Natural killer cell treated with Interleukin-12 subunit alpha and Interleukin-12 subunit beta and Interleukin-15 and Interleukin-18, amount 100 ng/mL, for 72 hours (primary cell): ENCODE measurements around the gene TXNDC2. TPM values are rescaled to one million over a fixed set of nuclear protein-coding genes. Genes with fewer than 3 reads are reported as not detected.
"Not testable (repeated sequence)": the region's sequence is repeated elsewhere in the genome, so short reads cannot be mapped to it uniquely, and the experiment has no call there.

Source experiments
- ATAC-seq, 2 donors: fragments of 150-1000 bp; cut with Tn5 transposase in 1 of 2; sonication (Bioruptor Pico), chemical (Tn5 transposase) in 1 of 2; 2 replicates each; pipeline ENCODE4 v1.10.0; 2021
- DNase-seq: peaks from one replicate; pipeline ENCODE4 v3.0.0; 2022; ENCODE audit warnings: low spot score
- H3K27ac Mint-ChIP-seq, 2 donors: 1 replicate in 1 of 2; 2 replicates in 1 of 2; pipeline ENCODE4 v1.8.0; 2022; ENCODE audit warnings: mixed read lengths in 2 of 2, mild to moderate bottlenecking in 1 of 2, moderate library complexity in 1 of 2
- H3K27me3 Mint-ChIP-seq, 2 donors: 1 replicate in 1 of 2; 2 replicates in 1 of 2; pipeline ENCODE4 v1.8.0; 2022; ENCODE audit warnings: mixed read lengths in 2 of 2
- H3K36me3 Mint-ChIP-seq: one replicate; pipeline ENCODE4 v1.8.0; 2022; ENCODE audit warnings: mixed read lengths
- H3K4me1 Mint-ChIP-seq, 2 donors: 1 replicate in 1 of 2; 2 replicates in 1 of 2; pipeline ENCODE4 v1.8.0; 2022; ENCODE audit warnings: low read depth in 2 of 2, mixed read lengths in 2 of 2, mild to moderate bottlenecking in 1 of 2
- H3K4me3 Mint-ChIP-seq: one replicate; pipeline ENCODE4 v1.8.0; 2022; ENCODE audit warnings: mixed read lengths
- H3K9me3 Mint-ChIP-seq: 2 replicates; pipeline ENCODE4 v1.8.0; 2022; ENCODE audit warnings: mixed read lengths
- total RNA-seq, 2 donors: library from RNA; stranded (reverse); gene quantifications; one replicate each; pipeline ENCODE4 v1.2.3, GENCODE V29; 2022

Gene TXNDC2
- total RNA-seq, 2 donors from 2014 or later: not detected

GRCh38 chr18:9884090-9884489 is 1.7 kb upstream of the TXNDC2 start:
- ATAC-seq (no peak), DNase-seq (no peak)
- H3K9me3 Mint-ChIP-seq: no peaks in the 10 kb centered on the region
- no peak overlapping the region for H3K27ac Mint-ChIP-seq
- no peaks in the 10 kb centered on the region for H3K36me3 Mint-ChIP-seq
- peaks cover 2 to 7% of the 10 kb centered on the region in 2 donors for H3K27me3 Mint-ChIP-seq
- no peak overlapping the region for H3K4me3 Mint-ChIP-seq
- H3K4me1 Mint-ChIP-seq: no peaks in the 10 kb centered on the region

GRCh38 chr18:9884532-9885140 is 1.1 kb upstream of the TXNDC2 start:
- DNase-seq (no peak), ATAC-seq (no peak)
- H3K27ac Mint-ChIP-seq: no peak overlapping the region
- peaks cover 2 to 7% of the 10 kb centered on the region in 2 donors for H3K27me3 Mint-ChIP-seq
- H3K4me1 Mint-ChIP-seq: no peaks in the 10 kb centered on the region
- H3K9me3 Mint-ChIP-seq: no peaks in the 10 kb centered on the region
- H3K36me3 Mint-ChIP-seq: no peaks in the 10 kb centered on the region
- no peak overlapping the region for H3K4me3 Mint-ChIP-seq

GRCh38 chr18:9886005-9886348 is 204 bp downstream of the TXNDC2 start:
- no peaks in the 10 kb centered on the region for H3K36me3 Mint-ChIP-seq
- DNase-seq (no peak), ATAC-seq (no peak)
- H3K4me1 Mint-ChIP-seq: no peaks in the 10 kb centered on the region
- no peaks in the 10 kb centered on the region for H3K9me3 Mint-ChIP-seq
- H3K27me3 Mint-ChIP-seq: peaks cover 2 to 7% of the 10 kb centered on the region in 2 donors
- H3K4me3 Mint-ChIP-seq: no peak overlapping the region
- no peak overlapping the region for H3K27ac Mint-ChIP-seq

- DNase-seq: no peak
- peaks cover 2 to 7% of the 10 kb centered on the region in 2 donors for H3K27me3 Mint-ChIP-seq
- ATAC-seq: no peak
- H3K4me1 Mint-ChIP-seq: no peaks in the 10 kb centered on the region
- H3K27ac Mint-ChIP-seq: no peak overlapping the region
- H3K36me3 Mint-ChIP-seq: no peaks in the 10 kb centered on the region
- no peaks in the 10 kb centered on the region for H3K9me3 Mint-ChIP-seq
- no peak overlapping the region for H3K4me3 Mint-ChIP-seq
These were observed 2.2 kb downstream of the TXNDC2 start for GRCh38 chr18:9887992-9888391.

DNA sequence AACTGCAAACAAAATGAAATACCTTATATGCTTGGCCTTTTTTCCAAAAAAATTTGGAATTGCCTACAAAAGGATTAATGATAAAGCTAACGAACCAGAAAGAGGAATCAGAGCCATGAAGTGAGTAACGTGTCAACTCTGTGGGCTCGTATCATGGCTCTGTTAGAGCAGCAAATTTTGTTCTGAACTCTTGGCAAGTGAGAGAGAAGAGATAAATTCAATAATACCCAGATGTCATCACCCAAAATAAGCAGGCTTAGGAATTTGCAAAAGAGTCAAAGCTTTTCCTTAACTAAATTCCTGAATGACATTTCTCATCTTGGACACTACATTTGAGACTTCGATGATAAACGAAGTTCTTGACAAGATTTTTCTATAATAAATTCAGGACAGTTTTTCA is 4.4 kb downstream of the TXNDC2 start:
- no peak for ATAC-seq
- peaks cover 0 to 4% of the 10 kb centered on the region in 2 donors for H3K4me1 Mint-ChIP-seq
- no peak overlapping the region for H3K4me3 Mint-ChIP-seq
- H3K36me3 Mint-ChIP-seq: no peaks in the 10 kb centered on the region
- no peak for DNase-seq
- no peaks in the 10 kb centered on the region for H3K9me3 Mint-ChIP-seq
- H3K27ac Mint-ChIP-seq: no peak overlapping the region
- peaks cover 1 to 7% of the 10 kb centered on the region in 2 donors for H3K27me3 Mint-ChIP-seq

GRCh38 chr18:9890957-9891356 is 5.2 kb downstream of the TXNDC2 start:
- ATAC-seq (no peak), DNase-seq (no peak)
- Mint-ChIP-seq H3K9me3 (no peaks in the 10 kb centered on the region), H3K4me1 (peaks cover 0 to 4% of the 10 kb centered on the region in 2 donors), H3K4me3 (no peak overlapping the region), H3K27ac (no peak overlapping the region), H3K36me3 (no peaks in the 10 kb centered on the region), H3K27me3 (peaks cover 0 to 4% of the 10 kb centered on the region in 2 donors)

GRCh38 chr18:9891515-9891914 is 5.7 kb downstream of the TXNDC2 start:
- not testable (repeated sequence) for H3K27ac Mint-ChIP-seq, H3K27me3 Mint-ChIP-seq, DNase-seq, H3K9me3 Mint-ChIP-seq, H3K36me3 Mint-ChIP-seq, H3K4me3 Mint-ChIP-seq, H3K4me1 Mint-ChIP-seq, ATAC-seq

DNA sequence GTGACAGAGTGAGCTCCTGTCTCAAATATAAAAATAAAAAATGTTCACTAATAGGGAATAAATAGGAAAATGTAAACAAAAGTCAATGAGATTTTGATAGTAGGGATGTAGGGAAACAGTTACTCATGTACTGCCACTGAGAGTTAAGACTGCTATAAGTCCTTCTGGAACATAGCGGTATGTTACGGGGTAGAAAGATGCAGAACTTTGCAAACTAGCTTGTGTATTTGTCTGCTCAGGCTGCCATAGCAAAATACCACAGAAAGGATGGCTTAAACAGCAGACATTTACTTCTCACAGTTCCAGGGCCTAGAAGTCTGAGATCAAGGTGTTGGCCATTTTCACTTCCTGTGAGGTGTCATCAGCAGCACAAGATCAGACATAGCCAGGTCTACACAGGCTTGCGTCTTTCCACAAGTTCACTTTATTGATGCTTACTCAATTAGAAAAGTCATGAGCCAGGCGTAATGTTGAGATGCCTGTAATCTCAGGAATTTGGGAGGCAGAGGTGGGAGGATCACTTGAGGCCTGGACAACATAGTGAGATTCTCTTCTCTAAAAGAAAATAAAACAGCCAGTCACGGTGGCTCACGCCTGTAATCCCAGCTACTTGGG is 8.8 kb downstream of the TXNDC2 start:
- Mint-ChIP-seq H3K27ac (no peak overlapping the region), H3K9me3 (no peaks in the 10 kb centered on the region), H3K4me3 (no peak overlapping the region), H3K36me3 (no peaks in the 10 kb centered on the region), H3K27me3 (peaks cover 0 to 7% of the 10 kb centered on the region in 2 donors), H3K4me1 (peaks cover 0 to 4% of the 10 kb centered on the region in 2 donors)
- ATAC-seq (no peak), DNase-seq (no peak)

DNA sequence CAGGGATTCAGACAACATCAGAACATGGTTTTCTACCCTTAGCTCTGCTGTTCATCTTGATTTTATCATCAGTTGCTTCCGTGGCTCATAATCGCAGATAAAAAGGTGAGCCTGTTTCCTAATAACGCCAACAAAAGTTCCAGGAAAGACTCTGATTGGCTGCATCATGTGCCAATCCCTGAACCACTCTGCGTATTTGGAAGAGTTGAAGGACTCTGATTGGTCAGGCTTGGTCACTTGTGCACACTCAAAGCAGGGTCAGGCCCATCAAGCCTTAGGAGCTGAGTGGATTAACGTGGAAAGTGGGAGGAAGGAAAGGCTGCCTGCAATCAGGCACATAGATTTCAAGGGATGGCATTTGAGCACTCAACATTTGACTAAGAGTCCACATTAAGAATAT is 11.4 kb downstream of the TXNDC2 start:
- H3K4me1 Mint-ChIP-seq: peaks cover 0 to 6% of the 10 kb centered on the region in 2 donors
- DNase-seq (no peak), ATAC-seq (no peak)
- H3K27ac Mint-ChIP-seq: no peak overlapping the region
- H3K27me3 Mint-ChIP-seq: peaks cover 0 to 7% of the 10 kb centered on the region in 2 donors
- H3K9me3 Mint-ChIP-seq: no peaks in the 10 kb centered on the region
- H3K36me3 Mint-ChIP-seq: no peaks in the 10 kb centered on the region
- no peak overlapping the region for H3K4me3 Mint-ChIP-seq

DNA sequence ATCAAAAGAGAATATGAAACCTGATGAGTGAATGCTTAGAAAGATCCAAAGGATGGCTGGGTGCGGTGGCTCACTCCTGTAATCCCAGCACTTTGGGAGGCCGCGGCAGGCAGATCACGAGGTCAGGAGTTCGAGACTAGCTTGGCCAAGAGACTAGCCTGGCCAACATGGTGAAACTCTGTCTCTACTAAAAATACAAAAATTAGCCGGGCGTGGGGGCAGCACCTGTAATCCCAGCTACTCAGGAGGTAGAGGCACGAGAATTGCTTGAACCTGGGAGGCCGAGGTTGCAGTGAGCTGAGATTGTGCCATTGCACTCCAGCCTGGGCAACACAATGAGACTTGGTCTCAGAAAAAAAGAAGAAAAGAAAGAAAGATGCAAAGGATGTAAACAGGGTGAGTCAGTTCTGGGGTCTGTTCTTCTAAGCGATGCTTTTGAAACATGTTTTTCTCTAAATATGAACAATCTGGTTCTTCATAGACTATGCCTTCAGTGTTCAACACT is 12.1 kb downstream of the TXNDC2 start:
- H3K27me3 Mint-ChIP-seq, DNase-seq, H3K9me3 Mint-ChIP-seq, H3K4me1 Mint-ChIP-seq, ATAC-seq, H3K4me3 Mint-ChIP-seq, H3K36me3 Mint-ChIP-seq: not testable (repeated sequence)
- peak overlapping the region in 1 of 2 donors; percentile 26 for H3K27ac Mint-ChIP-seq

- Mint-ChIP-seq H3K27me3 (peaks cover 5 to 7% of the 10 kb centered on the region in 2 donors), H3K4me1 (peaks cover 0 to 6% of the 10 kb centered on the region in 2 donors), H3K9me3 (no peaks in the 10 kb centered on the region), H3K27ac (no peak overlapping the region), H3K36me3 (no peaks in the 10 kb centered on the region), H3K4me3 (no peak overlapping the region)
- DNase-seq: no peak
- peak in 1 of 2 donors; percentile 41 for ATAC-seq
These were observed 13.2 kb downstream of the TXNDC2 start for GRCh38 chr18:9898792-9899549.

DNA sequence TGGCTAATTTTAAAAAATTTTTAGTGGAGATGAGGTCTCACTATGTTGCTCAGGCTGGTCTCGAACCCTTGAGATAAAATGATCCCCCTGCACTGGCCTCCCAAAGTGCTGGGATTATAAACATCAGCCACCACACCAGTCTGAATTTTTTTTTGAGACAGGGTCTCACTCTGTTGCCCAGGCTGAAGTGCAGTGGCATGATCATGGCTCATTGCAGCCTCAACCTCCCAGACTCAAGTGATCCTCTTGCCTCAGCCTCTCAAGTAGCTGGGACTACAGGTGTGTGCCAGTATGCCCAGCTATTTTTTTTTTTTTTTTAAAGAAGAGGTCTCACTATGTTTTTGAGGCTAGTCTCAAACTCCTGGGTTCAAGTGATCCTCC is 13.8 kb downstream of the TXNDC2 start:
- not testable (repeated sequence) for H3K9me3 Mint-ChIP-seq, H3K27me3 Mint-ChIP-seq, H3K36me3 Mint-ChIP-seq, DNase-seq, ATAC-seq, H3K27ac Mint-ChIP-seq, H3K4me3 Mint-ChIP-seq, H3K4me1 Mint-ChIP-seq

DNA sequence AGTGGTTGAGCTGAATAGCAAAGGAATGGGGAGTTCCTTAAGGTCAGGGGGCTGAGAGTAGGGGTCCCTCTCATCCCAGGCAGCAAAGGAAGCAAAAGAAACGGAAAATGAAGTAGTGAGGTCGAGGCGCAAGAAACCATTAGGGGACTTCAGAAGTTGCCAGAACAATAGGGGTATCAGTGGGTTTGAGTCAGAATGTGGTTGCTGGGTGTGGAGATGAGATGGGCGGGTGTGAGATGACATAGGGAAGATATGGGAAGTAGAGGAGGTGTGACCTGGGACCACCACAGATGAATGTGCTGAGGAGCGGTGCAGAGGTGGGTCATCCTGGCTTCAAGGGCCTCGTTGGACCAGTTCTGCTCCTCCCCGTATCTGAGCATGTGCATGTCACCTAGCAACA is 14.9 kb downstream of the TXNDC2 start:
- DNase-seq: no peak
- H3K36me3 Mint-ChIP-seq: no peaks in the 10 kb centered on the region
- no peaks in the 10 kb centered on the region for H3K9me3 Mint-ChIP-seq
- H3K27ac Mint-ChIP-seq: no peak overlapping the region
- H3K4me1 Mint-ChIP-seq: peaks cover 0 to 2% of the 10 kb centered on the region in 2 donors
- peaks cover 10 to 11% of the 10 kb centered on the region in 2 donors for H3K27me3 Mint-ChIP-seq
- no peak for ATAC-seq
- H3K4me3 Mint-ChIP-seq: no peak overlapping the region

GRCh38 chr18:9901377-9901776 is 15.6 kb downstream of the TXNDC2 start:
- Mint-ChIP-seq H3K27ac (no peak overlapping the region), H3K4me3 (no peak overlapping the region), H3K4me1 (peaks cover 0 to 2% of the 10 kb centered on the region in 2 donors), H3K9me3 (no peaks in the 10 kb centered on the region), H3K36me3 (no peaks in the 10 kb centered on the region), H3K27me3 (peaks cover 16 to 17% of the 10 kb centered on the region in 2 donors)
- ATAC-seq: no peak
- DNase-seq: no peak
